ENCODE measurements around the gene CELSR1. TPM values are rescaled to one million over a fixed set of nuclear protein-coding genes. Genes with fewer than 3 reads are reported as not detected.
A peak's percentile ranks its signal among the peaks of the same experiment; 100 is the strongest.

Gene CELSR1
- total and polyA plus RNA-seq, 2 of the 13 experiments (the other 11 are each of a cell fraction or from before 2014, with no cell fraction given) = 0.78 to 1.8 TPM

GRCh38 chr22:46563381-46564083, 26.1 kb upstream of the CELSR1 start (continued):
- TF ChIP-seq ZNF570 (CRISPR knock-in tag; IDR thresholded peaks at IDR 0.05; ENCODE audit: borderline replicate concordance) = no peak
- no peak for TF ChIP-seq ZNF234 (CRISPR knock-in tag; conservative IDR thresholded peaks at IDR 0.05)
- TF ChIP-seq ZBTB20 (CRISPR knock-in tag; IDR thresholded peaks at IDR 0.05; ENCODE audit: borderline replicate concordance, low read depth) = 0 out of 2 replicates have a peak, but pooled peaks have one; percentile 22
- TF ChIP-seq ZNF703 (CRISPR knock-in tag; IDR thresholded peaks at IDR 0.05; ENCODE audit: borderline replicate concordance) = no peak
- 0 out of 2 replicates have a peak, but pooled peaks have one; percentile 63 for TF ChIP-seq ZNF782 (CRISPR knock-in tag; IDR thresholded peaks at IDR 0.05; ENCODE audit: borderline replicate concordance)
- TF ChIP-seq TRIM22 (IDR thresholded peaks at IDR 0.05) = no peak
- TF ChIP-seq ZNF33B (CRISPR knock-in tag; IDR thresholded peaks at IDR 0.05) = peak; percentile 56; the same call in 1 of the 2 replicates
- peak; percentile 76; the same call in 1 of the 2 replicates for TF ChIP-seq ZNF230 (CRISPR knock-in tag; IDR thresholded peaks at IDR 0.05)
- no peak for TF ChIP-seq ZSCAN5A (CRISPR knock-in tag; IDR thresholded peaks at IDR 0.05; ENCODE audit: borderline replicate concordance)
- no peak for TF ChIP-seq ZFP90 (CRISPR knock-in tag; IDR thresholded peaks at IDR 0.05; ENCODE audit: borderline replicate concordance)
- peak; percentile 70 to 88 for TF ChIP-seq HMGXB4 (CRISPR knock-in tag; IDR thresholded peaks at IDR 0.05; ENCODE audit: borderline replicate concordance in 1 of 2, low read depth in 1 of 2)
- TF ChIP-seq MTF2 (CRISPR knock-in tag; IDR thresholded peaks at IDR 0.05; ENCODE audit: borderline replicate concordance) = no peak; the same call in 1 of the 2 replicates
- TF ChIP-seq ZNF609 (CRISPR knock-in tag; IDR thresholded peaks at IDR 0.05; ENCODE audit: borderline replicate concordance) = peak; percentile 40
- TF ChIP-seq GFI1 (CRISPR knock-in tag; IDR thresholded peaks at IDR 0.05; ENCODE audit: borderline replicate concordance) = no peak; the same call in 1 of the 2 replicates
- TF ChIP-seq CREM (IDR thresholded peaks at IDR 0.05) = no peak
- TF ChIP-seq CREM (CRISPR knock-in tag; IDR thresholded peaks at IDR 0.05) = no peak
- TF ChIP-seq ZNF768 (CRISPR knock-in tag; IDR thresholded peaks at IDR 0.05) = no peak; the same call in 1 of the 2 replicates
- 0 out of 2 replicates have a peak, but pooled peaks have one; percentile 34 for TF ChIP-seq KLF6 (CRISPR knock-in tag; IDR thresholded peaks at IDR 0.05)
- TF ChIP-seq CEBPB (IDR thresholded peaks at IDR 0.05; ENCODE audit: borderline replicate concordance, low read depth, low read length) = peak; percentile 33; the same call in 1 of the 2 replicates
